Karpas-422 (cell line): Measurements from ENCODE around the gene HDGFL2. TPM values are rescaled to one million over a fixed set of nuclear protein-coding genes. Genes with fewer than 3 reads are reported as not detected.

Experiments
- DNase-seq: peaks from one replicate; pipeline ENCODE4 v3.0.0-alpha.2; 2015
- H2AFZ ChIP-seq: fragments of 200-600 bp; sonication (generic); 2 replicates; pipeline ENCODE4 v1.6.1; 2014; ENCODE audit warnings: antibody characterized with exemption, low read length, mixed read lengths
- H3K27ac ChIP-seq: fragments of 200-600 bp; sonication (generic); 2 replicates; pipeline ENCODE4 v1.5.1; 2014; ENCODE audit warnings: mild to moderate bottlenecking, low read length, moderate library complexity
- H3K27me3 ChIP-seq: fragments of 200-600 bp; sonication (generic); 2 replicates; pipeline ENCODE4 v1.6.1; 2014; ENCODE audit warnings: low read length, mixed read lengths
- H3K36me3 ChIP-seq: fragments of 200-600 bp; sonication (generic); 2 replicates; pipeline ENCODE4 v1.6.1; 2014; ENCODE audit warnings: low read length, mixed read lengths; ENCODE audit not compliant: insufficient read depth
- H3K4me1 ChIP-seq: fragments of 200-600 bp; sonication (generic); 2 replicates; pipeline ENCODE4 v1.6.1; 2014; ENCODE audit warnings: mild to moderate bottlenecking, low read length, mixed read lengths
- H3K4me2 ChIP-seq: fragments of 200-600 bp; sonication (generic); 2 replicates; pipeline ENCODE4 v1.6.1; 2014; ENCODE audit warnings: low read length, low read depth, mild to moderate bottlenecking; ENCODE audit not compliant: poor library complexity, severe bottlenecking
- H3K4me3 ChIP-seq: fragments of 200-600 bp; sonication (generic); 2 replicates; pipeline ENCODE4 v1.5.1; 2014; ENCODE audit warnings: mild to moderate bottlenecking, antibody characterized with exemption, low read length, mixed read lengths
- H3K79me2 ChIP-seq: fragments of 200-600 bp; sonication (generic); 2 replicates; pipeline ENCODE4 v1.6.1; 2014; ENCODE audit warnings: mild to moderate bottlenecking, low read length, mixed read lengths
- H3K9ac ChIP-seq: fragments of 200-600 bp; sonication (generic); 2 replicates; pipeline ENCODE4 v1.6.0; 2014; ENCODE audit warnings: low read length
- H3K9me2 ChIP-seq: fragments of 200-600 bp; sonication (generic), shearing (Covaris generic); replicated peaks from 2 replicates; pipeline ENCODE4 v1.6.0; 2014; ENCODE audit warnings: mild to moderate bottlenecking, low read length, moderate library complexity; ENCODE audit not compliant: insufficient read depth
- H3K9me3 ChIP-seq: fragments of 300-700, 200-600 bp; sonication (generic); 2 replicates; pipeline ENCODE4 v1.6.1; 2014; ENCODE audit warnings: low read length, mixed read lengths
- H4K20me1 ChIP-seq: fragments of 200-600 bp; sonication (generic); 2 replicates; pipeline ENCODE4 v1.6.1; 2014; ENCODE audit warnings: mild to moderate bottlenecking, antibody characterized with exemption, low read length, low read depth; ENCODE audit not compliant: insufficient read depth
- total RNA-seq: library from RNA; depleted of rRNA; stranded (reverse); fragments of >200 nt; shearing (Covaris generic); gene quantifications from 2 replicates; pipeline ENCODE4 v1.2.3, GENCODE V29; 2014; ENCODE audit warnings: low replicate concordance

The HDGFL2 gene
- total RNA-seq, 1 experiment from 2014 or later, result 49.9 TPM

GRCh38 chr19:4454747-4455718, 17.1 kb upstream of the HDGFL2 start:
- Histone ChIP-seq H3K27me3 (no peaks in the 10 kb centered on the region), H3K4me1 (peaks cover 33% of the 10 kb centered on the region), H2AFZ (no peak overlapping the region), H3K4me2 (no peak overlapping the region), H3K4me3 (no peak overlapping the region), H3K9me3 (no peaks in the 10 kb centered on the region), H4K20me1 (peaks cover 9% of the 10 kb centered on the region), H3K9ac (peak overlapping the region; percentile 89), H3K9me2 (no peaks in the 10 kb centered on the region), H3K79me2 (peaks cover 26% of the 10 kb centered on the region), H3K36me3 (no peaks in the 10 kb centered on the region), H3K27ac (no peak overlapping the region)
- DNase-seq, result peak; percentile 49

- Histone ChIP-seq H3K9me3 (no peaks in the 10 kb centered on the region), H4K20me1 (peaks cover 9% of the 10 kb centered on the region), H3K4me2 (peak overlapping the region; percentile 74), H3K4me3 (peak overlapping the region; percentile 95), H3K4me1 (peaks cover 33% of the 10 kb centered on the region), H3K27me3 (no peaks in the 10 kb centered on the region), H3K9ac (peak overlapping the region; percentile 89), H3K27ac (no peak overlapping the region), H3K36me3 (no peaks in the 10 kb centered on the region), H3K9me2 (no peaks in the 10 kb centered on the region), H2AFZ (no peak overlapping the region), H3K79me2 (peaks cover 26% of the 10 kb centered on the region)
- DNase-seq, result peak; percentile 43
Observed at GRCh38 chr19:4455719-4456475, 16.2 kb upstream of the HDGFL2 start.

DNA sequence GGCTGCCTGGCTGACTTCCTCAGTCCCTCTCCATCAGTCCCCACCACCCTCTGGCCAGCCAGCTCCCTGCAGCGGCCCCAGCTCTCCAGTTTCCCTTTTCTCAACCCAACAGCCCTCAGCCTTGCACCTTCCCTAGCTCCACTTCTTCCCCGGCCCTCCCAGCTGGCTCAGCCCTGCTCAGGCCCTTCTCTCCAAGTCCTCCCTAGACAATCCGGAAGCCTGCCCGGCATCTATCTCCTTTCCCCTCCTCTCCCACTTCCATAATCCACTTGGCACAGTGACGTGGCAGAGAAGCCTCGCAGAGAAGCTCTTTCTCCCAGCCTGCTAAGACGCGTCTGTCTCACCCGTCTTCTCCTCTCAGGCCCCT, 15.6 kb upstream of the HDGFL2 start:
- Histone ChIP-seq H3K9me3 (no peaks in the 10 kb centered on the region), H3K9me2 (no peaks in the 10 kb centered on the region), H3K4me3 (peak overlapping the region; percentile 95), H2AFZ (no peak overlapping the region), H3K27ac (no peak overlapping the region), H3K4me1 (peaks cover 33% of the 10 kb centered on the region), H3K4me2 (peak overlapping the region; percentile 74), H3K79me2 (peaks cover 26% of the 10 kb centered on the region), H3K27me3 (no peaks in the 10 kb centered on the region), H3K36me3 (no peaks in the 10 kb centered on the region), H3K9ac (peak overlapping the region; percentile 89), H4K20me1 (peaks cover 9% of the 10 kb centered on the region)
- peak; percentile 66 for DNase-seq

GRCh38 chr19:4456843-4457653, 15.0 kb upstream of the HDGFL2 start:
- Histone ChIP-seq H3K27ac (peak overlapping the region; percentile 54; the same call in 1 of the 2 replicates), H3K4me1 (peaks cover 33% of the 10 kb centered on the region), H2AFZ (no peak overlapping the region), H3K9me2 (no peaks in the 10 kb centered on the region), H3K27me3 (no peaks in the 10 kb centered on the region), H3K4me3 (peak overlapping the region; percentile 95), H3K4me2 (peak overlapping the region; percentile 74), H3K79me2 (peaks cover 26% of the 10 kb centered on the region), H3K9me3 (no peaks in the 10 kb centered on the region), H3K36me3 (no peaks in the 10 kb centered on the region), H4K20me1 (peaks cover 9% of the 10 kb centered on the region), H3K9ac (peak overlapping the region; percentile 89)
- DNase-seq, result peak; percentile 80

DNA sequence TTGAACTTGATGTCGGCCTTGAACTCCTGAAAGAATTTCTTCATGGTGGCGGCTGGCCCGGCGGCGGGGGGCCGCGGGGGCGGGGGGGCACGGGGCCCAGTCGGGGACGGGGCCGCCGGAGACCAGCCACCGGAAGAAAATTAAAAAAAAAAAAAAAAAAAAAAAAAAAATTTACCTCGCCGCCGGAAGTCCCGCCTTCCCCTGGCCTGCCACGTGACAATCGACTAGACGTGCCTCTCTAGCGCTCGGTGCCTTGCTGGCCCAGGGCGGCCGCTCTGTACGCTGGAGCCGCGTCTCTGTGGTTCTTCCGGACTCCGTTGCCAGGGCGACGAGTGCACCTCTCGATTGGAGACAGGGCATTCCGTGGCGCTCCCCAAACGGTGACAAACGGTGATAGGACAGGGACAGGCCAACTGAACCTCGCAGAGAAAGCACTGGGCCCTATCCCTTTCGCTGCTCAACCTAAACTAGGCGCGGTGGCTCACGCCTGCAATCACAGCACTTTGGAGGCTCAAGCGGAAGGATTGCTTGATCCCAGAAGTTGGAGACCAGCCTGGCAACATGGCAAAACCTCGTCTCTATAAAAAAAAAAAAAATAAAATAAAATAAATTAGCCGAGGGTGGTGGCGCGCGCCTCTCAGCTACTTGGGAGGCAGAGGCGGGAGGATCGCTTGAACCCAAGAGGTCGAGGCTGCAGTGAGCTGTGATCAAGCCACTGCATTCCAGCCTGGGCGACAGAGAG, 14.3 kb upstream of the HDGFL2 start, which contains the start of gene UBXN6:
Gene UBXN6, minus strand, starts transcription at position 141 of the 742 bp plus-strand sequence. Its CDS starts 97 bp downstream, at position 44.
- H3K4me1 ChIP-seq, result peaks cover 32% of the 10 kb centered on the region
- peak within 1 kb of the TSS; percentile 74 for H3K4me2 ChIP-seq
- H3K9me2 ChIP-seq, result no peaks in the 10 kb centered on the region
- DNase-seq, result peak; percentile 99
- peak within 1 kb of the TSS; percentile 95 for H3K4me3 ChIP-seq
- H3K79me2 ChIP-seq, result peaks cover 26% of the 10 kb centered on the region
- no peaks in the 10 kb centered on the region for H3K9me3 ChIP-seq
- peaks cover 9% of the 10 kb centered on the region for H4K20me1 ChIP-seq
- H3K27me3 ChIP-seq, result no peaks in the 10 kb centered on the region
- peak within 1 kb of the TSS; percentile 89 for H3K9ac ChIP-seq
- H3K27ac ChIP-seq, result peak within 1 kb of the TSS; percentile 54; the same call in 1 of the 2 replicates
- H2AFZ ChIP-seq, result no peak within 1 kb of the TSS
- H3K36me3 ChIP-seq, result no peaks in the 10 kb centered on the region

GRCh38 chr19:4464815-4465581, 7.1 kb upstream of the HDGFL2 start:
- no peaks in the 10 kb centered on the region for H3K36me3 ChIP-seq
- H2AFZ ChIP-seq, result no peak overlapping the region
- H3K79me2 ChIP-seq, result no peaks in the 10 kb centered on the region
- no peak overlapping the region for H3K27ac ChIP-seq
- H4K20me1 ChIP-seq, result no peaks in the 10 kb centered on the region
- H3K9me2 ChIP-seq, result no peaks in the 10 kb centered on the region
- H3K9me3 ChIP-seq, result no peaks in the 10 kb centered on the region
- H3K4me2 ChIP-seq, result no peak overlapping the region
- H3K4me1 ChIP-seq, result no peaks in the 10 kb centered on the region
- H3K4me3 ChIP-seq, result no peak overlapping the region
- no peak overlapping the region for H3K9ac ChIP-seq
- DNase-seq, result no peak
- no peaks in the 10 kb centered on the region for H3K27me3 ChIP-seq

- H3K9ac ChIP-seq, result no peak overlapping the region
- no peak overlapping the region for H3K27ac ChIP-seq
- H3K36me3 ChIP-seq, result no peaks in the 10 kb centered on the region
- no peaks in the 10 kb centered on the region; the same call in 1 of the 2 replicates for H4K20me1 ChIP-seq
- H3K4me3 ChIP-seq, result no peak overlapping the region
- no peaks in the 10 kb centered on the region for H3K27me3 ChIP-seq
- no peaks in the 10 kb centered on the region for H3K9me2 ChIP-seq
- H3K4me1 ChIP-seq, result peaks cover 10% of the 10 kb centered on the region
- no peak overlapping the region for H2AFZ ChIP-seq
- no peak overlapping the region for H3K4me2 ChIP-seq
- H3K79me2 ChIP-seq, result peaks cover 5% of the 10 kb centered on the region
- no peaks in the 10 kb centered on the region for H3K9me3 ChIP-seq
- DNase-seq, result no peak
Observed at GRCh38 chr19:4467835-4468234, 4.3 kb upstream of the HDGFL2 start.
